ENCODE results near the gene METTL9. TPM values are rescaled to one million over a fixed set of nuclear protein-coding genes. Genes with fewer than 3 reads are reported as not detected.
"Not testable (repeated sequence)": the region's sequence is repeated elsewhere in the genome, so short reads cannot be mapped to it uniquely, and the experiment has no call there.

The METTL9 gene
- total RNA-seq, 1 donor from 2014 or later, result 175 TPM

DNA sequence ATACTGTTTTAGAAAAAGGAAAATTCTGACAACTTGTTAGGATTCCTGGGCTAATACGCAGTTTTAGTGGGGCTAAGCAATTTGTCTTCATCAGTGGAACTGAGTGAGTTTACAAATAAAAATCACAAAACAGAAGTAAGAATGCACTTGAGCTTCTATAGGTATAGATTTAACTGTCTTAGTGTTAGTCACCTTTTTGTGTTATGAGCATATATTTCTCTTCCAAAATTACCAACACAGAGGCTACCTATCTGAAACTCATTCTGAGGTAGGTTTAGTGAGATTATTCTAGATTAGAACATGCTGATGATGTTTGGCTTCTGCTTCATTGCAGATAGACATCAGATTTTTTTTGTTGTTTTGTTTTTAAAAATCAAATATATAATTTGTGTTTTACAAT, 23.2 kb downstream of the METTL9 start:
- DNase-seq (ENCODE audit: low read depth, low spot score), result no peak
- H3K36me3 Mint-ChIP-seq (ENCODE audit: low read depth), result peaks cover 20% of the 10 kb centered on the region
- TF ChIP-seq, protein P1, sequence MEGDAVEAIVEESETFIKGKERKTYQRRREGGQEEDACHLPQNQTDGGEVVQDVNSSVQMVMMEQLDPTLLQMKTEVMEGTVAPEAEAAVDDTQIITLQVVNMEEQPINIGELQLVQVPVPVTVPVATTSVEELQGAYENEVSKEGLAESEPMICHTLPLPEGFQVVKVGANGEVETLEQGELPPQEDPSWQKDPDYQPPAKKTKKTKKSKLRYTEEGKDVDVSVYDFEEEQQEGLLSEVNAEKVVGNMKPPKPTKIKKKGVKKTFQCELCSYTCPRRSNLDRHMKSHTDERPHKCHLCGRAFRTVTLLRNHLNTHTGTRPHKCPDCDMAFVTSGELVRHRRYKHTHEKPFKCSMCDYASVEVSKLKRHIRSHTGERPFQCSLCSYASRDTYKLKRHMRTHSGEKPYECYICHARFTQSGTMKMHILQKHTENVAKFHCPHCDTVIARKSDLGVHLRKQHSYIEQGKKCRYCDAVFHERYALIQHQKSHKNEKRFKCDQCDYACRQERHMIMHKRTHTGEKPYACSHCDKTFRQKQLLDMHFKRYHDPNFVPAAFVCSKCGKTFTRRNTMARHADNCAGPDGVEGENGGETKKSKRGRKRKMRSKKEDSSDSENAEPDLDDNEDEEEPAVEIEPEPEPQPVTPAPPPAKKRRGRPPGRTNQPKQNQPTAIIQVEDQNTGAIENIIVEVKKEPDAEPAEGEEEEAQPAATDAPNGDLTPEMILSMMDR (conservative IDR thresholded peaks at IDR 0.05), result no peak
- H3K4me3 Mint-ChIP-seq, result no peak overlapping the region
- no peaks in the 10 kb centered on the region for H3K27me3 Mint-ChIP-seq (ENCODE audit: low read depth)
- H3K9me3 Mint-ChIP-seq, result no peaks in the 10 kb centered on the region
- peaks cover 11% of the 10 kb centered on the region for H3K4me1 Mint-ChIP-seq
- H3K27ac Mint-ChIP-seq (ENCODE audit: unreplicated experiment), result no peak overlapping the region

DNA sequence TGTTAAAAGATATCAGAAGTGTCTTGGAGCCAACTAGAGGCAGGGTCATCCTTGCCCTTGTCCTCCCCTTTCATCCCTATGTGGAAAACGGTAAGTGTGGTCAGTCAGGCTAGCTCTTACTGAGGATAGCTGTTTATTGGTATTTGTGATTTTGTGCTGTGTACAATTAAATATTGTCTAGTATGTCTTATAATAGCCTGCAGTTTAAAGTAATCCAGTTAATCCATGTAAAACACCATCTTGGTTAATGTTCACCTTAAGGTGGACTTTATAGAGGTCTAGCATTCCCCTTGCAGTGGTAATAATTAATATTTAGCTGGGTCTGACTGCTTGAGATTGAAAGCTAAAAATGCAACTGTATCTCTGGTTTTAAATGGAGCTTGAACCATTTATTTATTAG, 25.6 kb downstream of the METTL9 start:
- Mint-ChIP-seq H3K4me1 (peaks cover 11% of the 10 kb centered on the region), H3K9me3 (peaks cover 2% of the 10 kb centered on the region), H3K27ac (ENCODE audit: unreplicated experiment) (no peak overlapping the region), H3K27me3 (ENCODE audit: low read depth) (no peaks in the 10 kb centered on the region), H3K36me3 (ENCODE audit: low read depth) (peaks cover 36% of the 10 kb centered on the region), H3K4me3 (no peak overlapping the region)
- TF ChIP-seq, protein P1 (conservative IDR thresholded peaks at IDR 0.05), result no peak
- no peak for DNase-seq (ENCODE audit: low read depth, low spot score)

DNA sequence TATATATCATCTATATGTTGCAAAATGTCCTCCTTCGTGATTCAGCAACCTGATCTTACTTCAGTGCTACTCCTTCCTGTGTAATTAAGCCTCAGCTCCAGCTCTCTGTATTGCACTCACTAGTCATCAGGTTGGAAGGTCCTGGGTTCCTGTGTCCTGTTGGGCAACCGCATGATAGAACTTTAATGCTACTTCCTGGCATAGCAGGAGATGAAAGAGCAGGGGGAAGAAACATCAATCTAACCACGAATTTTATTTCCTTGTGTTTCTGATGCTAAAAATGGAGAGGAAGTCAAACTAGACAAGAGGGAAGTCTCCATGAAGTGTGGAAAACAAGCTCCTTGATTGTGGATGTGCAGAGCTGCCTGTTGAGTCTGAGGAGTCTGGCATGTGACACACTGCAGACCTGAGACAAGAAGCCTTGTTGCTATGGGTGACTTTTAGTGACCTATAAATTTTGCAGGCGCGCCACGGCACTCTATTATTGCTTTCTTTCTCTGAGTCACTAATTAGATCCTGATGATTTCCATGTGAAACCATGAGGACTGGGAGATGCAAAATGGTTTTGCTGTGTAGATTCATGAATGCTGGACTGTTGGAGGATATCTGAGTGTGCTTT, 27.4 kb downstream of the METTL9 start:
- H3K9me3 Mint-ChIP-seq, result peaks cover 2% of the 10 kb centered on the region
- no peaks in the 10 kb centered on the region for H3K27me3 Mint-ChIP-seq (ENCODE audit: low read depth)
- H3K36me3 Mint-ChIP-seq (ENCODE audit: low read depth), result peaks cover 40% of the 10 kb centered on the region
- no peak overlapping the region for H3K27ac Mint-ChIP-seq (ENCODE audit: unreplicated experiment)
- H3K4me3 Mint-ChIP-seq, result no peak overlapping the region
- TF ChIP-seq, protein P1 (conservative IDR thresholded peaks at IDR 0.05), result no peak
- peaks cover 11% of the 10 kb centered on the region for H3K4me1 Mint-ChIP-seq
- DNase-seq (ENCODE audit: low read depth, low spot score), result no peak

DNA sequence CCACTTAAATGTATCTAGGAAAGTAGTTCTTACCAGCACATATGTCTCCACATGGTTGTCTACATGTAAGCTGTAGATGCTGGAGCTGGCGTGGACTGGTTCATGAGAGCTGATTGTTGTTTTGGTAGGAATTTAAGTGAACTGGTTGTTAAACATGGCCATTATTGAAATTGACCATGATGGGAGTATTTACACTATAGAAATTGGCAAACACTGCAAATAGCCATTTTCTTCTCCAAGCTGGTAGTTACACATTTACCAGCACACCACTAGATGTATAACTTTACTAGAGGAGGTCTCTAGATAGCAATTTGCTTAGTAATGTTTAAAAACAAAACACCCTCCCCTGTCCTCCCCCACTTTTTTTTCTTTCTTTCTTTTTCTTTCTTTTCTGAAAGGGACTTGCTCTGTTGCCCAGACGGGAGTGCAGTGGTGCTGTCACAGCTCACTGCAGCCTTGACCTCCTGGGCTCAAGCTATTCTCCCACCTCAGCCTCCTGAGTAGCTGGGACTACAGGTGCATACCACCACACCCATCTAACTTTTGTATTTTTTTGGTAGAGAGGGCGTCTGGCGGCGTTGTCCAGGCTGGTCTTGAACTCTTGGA, 28.8 kb downstream of the METTL9 start:
- peaks cover 40% of the 10 kb centered on the region for H3K36me3 Mint-ChIP-seq (ENCODE audit: low read depth)
- H3K27me3 Mint-ChIP-seq (ENCODE audit: low read depth), result no peaks in the 10 kb centered on the region
- no peak overlapping the region for H3K4me3 Mint-ChIP-seq
- no peak overlapping the region for H3K27ac Mint-ChIP-seq (ENCODE audit: unreplicated experiment)
- DNase-seq (ENCODE audit: low read depth, low spot score), result no peak
- H3K4me1 Mint-ChIP-seq, result peaks cover 11% of the 10 kb centered on the region
- TF ChIP-seq, protein P1 (conservative IDR thresholded peaks at IDR 0.05), result no peak
- peaks cover 2% of the 10 kb centered on the region for H3K9me3 Mint-ChIP-seq

DNA sequence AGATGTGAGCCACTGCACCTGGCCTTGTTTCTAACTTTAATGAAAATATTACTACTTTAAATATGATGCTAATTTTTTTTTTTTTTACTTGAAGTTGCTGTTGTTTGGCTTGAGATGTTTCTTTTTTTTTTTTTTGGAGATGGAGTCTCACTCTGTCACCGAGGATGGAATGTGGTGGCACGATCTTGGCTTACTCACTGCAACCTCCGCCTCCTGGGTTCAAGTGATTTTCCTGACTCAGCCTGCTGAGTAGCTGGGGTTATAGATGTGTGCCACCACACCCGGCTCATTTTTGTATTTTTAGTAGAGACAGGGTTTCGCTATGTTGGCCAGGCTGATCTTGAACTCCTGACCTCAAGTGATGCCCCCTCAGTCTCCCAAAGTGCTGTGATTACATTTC, 29.4 kb downstream of the METTL9 start:
- Mint-ChIP-seq H3K9me3 (peaks cover 2% of the 10 kb centered on the region), H3K36me3 (ENCODE audit: low read depth) (peaks cover 37% of the 10 kb centered on the region), H3K27ac (ENCODE audit: unreplicated experiment) (no peak overlapping the region), H3K27me3 (ENCODE audit: low read depth) (no peaks in the 10 kb centered on the region), H3K4me1 (peaks cover 11% of the 10 kb centered on the region), H3K4me3 (no peak overlapping the region)
- TF ChIP-seq, protein P1 (conservative IDR thresholded peaks at IDR 0.05), result no peak
- DNase-seq (ENCODE audit: low read depth, low spot score), result no peak

DNA sequence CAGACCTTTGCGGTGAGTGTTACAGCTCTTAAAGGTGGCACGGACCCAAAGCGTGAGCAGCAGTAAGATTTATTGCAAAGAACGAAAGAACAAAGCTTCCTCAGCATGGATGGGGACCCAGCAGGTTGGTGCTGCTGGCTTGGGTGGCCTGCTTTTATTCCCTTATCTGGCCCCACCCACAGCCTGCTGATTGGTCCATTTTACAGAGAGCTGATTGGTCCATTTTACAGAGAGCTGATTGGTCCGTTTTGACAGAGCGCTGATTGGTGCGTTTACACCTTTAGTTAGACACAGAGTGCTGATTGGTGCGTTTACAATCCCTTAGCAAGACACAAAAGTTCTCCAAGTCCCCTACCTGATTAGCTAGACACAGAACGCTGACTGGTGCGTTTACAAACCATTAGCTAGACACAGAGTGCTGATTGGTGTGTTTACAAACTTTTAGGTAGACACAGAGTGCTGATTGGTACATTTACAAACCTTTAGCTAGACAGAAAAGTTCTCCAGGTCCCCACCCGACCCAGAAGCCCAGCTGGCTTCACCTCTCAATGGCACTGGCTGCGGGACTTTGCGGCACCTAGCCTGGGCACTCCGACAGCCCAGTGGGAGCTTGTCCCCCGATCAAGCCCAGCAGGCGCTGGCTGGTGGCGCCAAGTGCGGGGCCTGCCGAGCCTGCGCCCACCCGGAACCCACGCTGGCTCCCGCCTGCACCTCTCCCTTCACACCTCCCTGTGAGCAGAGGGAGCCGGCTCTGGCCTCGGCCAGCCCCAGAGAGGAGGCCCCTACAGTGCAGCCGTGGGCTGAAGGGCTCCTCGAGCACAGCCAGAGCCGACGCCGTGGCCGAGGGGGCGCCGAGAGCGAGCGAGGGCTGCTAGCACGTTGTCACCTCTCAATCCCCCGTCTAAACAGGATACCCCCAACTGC, 30.5 kb downstream of the METTL9 start:
- not testable (repeated sequence) for DNase-seq (ENCODE audit: low read depth, low spot score)
- H3K36me3 Mint-ChIP-seq (ENCODE audit: low read depth), result peaks cover 37% of the 10 kb centered on the region

DNA sequence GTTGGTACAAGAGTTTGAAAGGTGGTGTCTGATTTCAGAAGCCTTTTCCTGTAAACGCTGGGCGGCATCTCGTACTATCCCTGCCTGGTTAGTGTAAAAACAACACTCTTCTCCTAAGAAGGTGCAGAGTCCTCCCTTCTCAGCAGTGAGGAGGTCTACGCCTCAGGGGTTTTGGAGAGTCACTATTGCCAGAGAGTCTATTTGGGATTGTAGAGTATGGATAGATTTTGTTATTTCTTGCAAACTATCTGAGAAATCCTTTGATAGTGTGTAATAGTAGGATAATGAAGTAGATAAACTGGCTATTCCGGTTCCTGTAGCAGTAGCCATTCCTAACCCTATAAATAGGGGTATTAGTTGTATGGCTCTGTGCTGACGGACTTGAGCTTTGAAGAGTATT, 31.5 kb downstream of the METTL9 start:
- H3K27ac Mint-ChIP-seq (ENCODE audit: unreplicated experiment); H3K4me3 Mint-ChIP-seq; DNase-seq (ENCODE audit: low read depth, low spot score); H3K9me3 Mint-ChIP-seq; H3K27me3 Mint-ChIP-seq (ENCODE audit: low read depth): not testable (repeated sequence)
- Mint-ChIP-seq H3K36me3 (ENCODE audit: low read depth) (peaks cover 41% of the 10 kb centered on the region), H3K4me1 (peaks cover 11% of the 10 kb centered on the region)

More for the DNA sequence above, 30.5 kb downstream of the METTL9 start:
- not testable (repeated sequence) for H3K27me3 Mint-ChIP-seq (ENCODE audit: low read depth); H3K9me3 Mint-ChIP-seq; H3K27ac Mint-ChIP-seq (ENCODE audit: unreplicated experiment); H3K4me3 Mint-ChIP-seq
- H3K4me1 Mint-ChIP-seq, result peaks cover 11% of the 10 kb centered on the region

DNA sequence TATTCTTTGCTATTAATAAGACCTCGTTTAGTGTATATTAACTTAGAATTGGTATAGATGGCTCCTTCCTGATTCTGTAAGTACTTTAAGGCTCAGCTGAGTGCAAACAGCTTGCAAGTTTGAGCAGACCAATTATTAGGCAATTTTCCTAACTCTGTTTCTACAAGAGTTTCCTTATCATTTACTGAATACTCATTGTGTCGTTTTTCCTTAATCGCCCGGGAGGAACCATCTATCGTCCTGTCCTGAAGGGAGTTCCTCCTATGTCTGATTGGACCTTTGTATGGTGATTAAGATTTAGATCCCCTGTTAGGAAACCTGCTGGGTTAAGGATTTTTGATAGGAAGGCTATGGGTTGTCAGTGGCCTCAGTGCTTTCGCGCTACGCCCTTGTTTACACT, 32.0 kb downstream of the METTL9 start:
- H3K27ac Mint-ChIP-seq (ENCODE audit: unreplicated experiment); H3K4me3 Mint-ChIP-seq; H3K9me3 Mint-ChIP-seq; H3K4me1 Mint-ChIP-seq; H3K27me3 Mint-ChIP-seq (ENCODE audit: low read depth); DNase-seq (ENCODE audit: low read depth, low spot score): not testable (repeated sequence)
- H3K36me3 Mint-ChIP-seq (ENCODE audit: low read depth), result peaks cover 44% of the 10 kb centered on the region
